Adipocyte (in vitro differentiated cells): Measurements from ENCODE around the gene FKBP5.

Experiments
- DNase-seq: peaks from one replicate; pipeline ENCODE4 v3.0.0-alpha.2; 2015; ENCODE audit warnings: low read depth
- H3K27me3 ChIP-seq: replicated peaks from 2 replicates; pipeline ENCODE4 v1.7.0; 2013; ENCODE audit warnings: mild to moderate bottlenecking, low read length, moderate library complexity; ENCODE audit not compliant: control insufficient read depth, insufficient read depth
- H3K36me3 ChIP-seq: 2 replicates; pipeline ENCODE4 v1.7.0; 2013; ENCODE audit warnings: low read length, mild to moderate bottlenecking, moderate library complexity; ENCODE audit not compliant: control insufficient read depth, insufficient read depth, severe bottlenecking
- H3K4me1 ChIP-seq: 2 replicates; pipeline ENCODE4 v1.7.0; 2013; ENCODE audit warnings: mild to moderate bottlenecking, low read length, moderate library complexity; ENCODE audit not compliant: control insufficient read depth, insufficient read depth
- H3K4me3 ChIP-seq: 2 replicates; pipeline ENCODE4 v1.7.0; 2013; ENCODE audit warnings: mild to moderate bottlenecking, low read length, moderate library complexity
- H3K9ac ChIP-seq: 2 replicates; pipeline ENCODE4 v1.7.0; 2013; ENCODE audit warnings: mild to moderate bottlenecking, low read length, moderate library complexity
- H3K9me3 ChIP-seq: 2 replicates; pipeline ENCODE4 v1.7.0; 2013; ENCODE audit warnings: mild to moderate bottlenecking, low read length, moderate library complexity; ENCODE audit not compliant: control insufficient read depth

Gene FKBP5

GRCh38 chr6:35719830-35720733, 31.4 kb upstream of the FKBP5 start:
- Histone ChIP-seq H3K9me3 (no peaks in the 10 kb centered on the region), H3K4me1 (peaks cover 40% of the 10 kb centered on the region), H3K36me3 (no peaks in the 10 kb centered on the region), H3K4me3 (peak overlapping the region; percentile 42), H3K27me3 (peaks cover 13% of the 10 kb centered on the region), H3K9ac (peak overlapping the region; percentile 2)
- DNase-seq, result peak; percentile 47

DNA sequence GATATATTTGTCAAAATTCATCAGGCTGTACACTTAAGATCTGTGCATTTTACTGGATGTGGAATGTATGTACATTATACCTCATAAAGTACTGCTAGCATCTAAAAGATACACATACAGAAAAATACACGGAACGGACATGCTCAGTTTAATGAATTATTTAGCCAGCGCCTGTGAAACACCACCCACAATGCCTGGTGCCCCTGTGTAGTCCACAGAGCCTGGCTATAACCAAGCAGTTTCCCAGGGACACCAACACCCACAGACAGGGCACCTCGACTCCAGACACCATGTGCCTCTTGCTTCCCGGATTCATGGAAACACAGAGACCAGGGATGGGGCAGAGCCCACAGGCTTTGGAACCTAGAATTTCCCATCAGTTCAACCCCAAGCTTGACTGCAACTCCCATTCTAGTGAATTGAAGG, 30.7 kb upstream of the FKBP5 start:
- Histone ChIP-seq H3K36me3 (no peaks in the 10 kb centered on the region), H3K4me1 (peaks cover 33% of the 10 kb centered on the region), H3K9ac (peak overlapping the region; percentile 2), H3K27me3 (peaks cover 13% of the 10 kb centered on the region), H3K4me3 (peak overlapping the region; percentile 42), H3K9me3 (no peaks in the 10 kb centered on the region)
- DNase-seq, result peak; percentile 31

- no peak overlapping the region for H3K4me3 ChIP-seq
- H3K27me3 ChIP-seq, result peaks cover 13% of the 10 kb centered on the region
- H3K4me1 ChIP-seq, result peaks cover 29% of the 10 kb centered on the region
- no peaks in the 10 kb centered on the region for H3K36me3 ChIP-seq
- peak; percentile 52 for DNase-seq
- no peaks in the 10 kb centered on the region for H3K9me3 ChIP-seq
- H3K9ac ChIP-seq, result no peak overlapping the region
Measured at GRCh38 chr6:35718911-35719381, 30.2 kb upstream of the FKBP5 start.

GRCh38 chr6:35718375-35718736, 29.6 kb upstream of the FKBP5 start:
- Histone ChIP-seq H3K9ac (no peak overlapping the region), H3K4me3 (no peak overlapping the region), H3K36me3 (no peaks in the 10 kb centered on the region), H3K4me1 (peaks cover 23% of the 10 kb centered on the region), H3K9me3 (no peaks in the 10 kb centered on the region), H3K27me3 (peaks cover 13% of the 10 kb centered on the region)
- no peak for DNase-seq

- Histone ChIP-seq H3K4me3 (no peak overlapping the region), H3K36me3 (no peaks in the 10 kb centered on the region), H3K9ac (no peak overlapping the region), H3K27me3 (peaks cover 13% of the 10 kb centered on the region), H3K4me1 (peaks cover 22% of the 10 kb centered on the region), H3K9me3 (no peaks in the 10 kb centered on the region)
- no peak for DNase-seq
Measured at GRCh38 chr6:35717449-35718374, 29.0 kb upstream of the FKBP5 start.

GRCh38 chr6:35716798-35717197, 28.1 kb upstream of the FKBP5 start:
- H3K9ac ChIP-seq, result no peak overlapping the region
- DNase-seq, result no peak
- no peak overlapping the region for H3K4me3 ChIP-seq
- no peaks in the 10 kb centered on the region for H3K9me3 ChIP-seq
- H3K27me3 ChIP-seq, result peaks cover 13% of the 10 kb centered on the region
- peaks cover 13% of the 10 kb centered on the region for H3K4me1 ChIP-seq
- H3K36me3 ChIP-seq, result no peaks in the 10 kb centered on the region

DNA sequence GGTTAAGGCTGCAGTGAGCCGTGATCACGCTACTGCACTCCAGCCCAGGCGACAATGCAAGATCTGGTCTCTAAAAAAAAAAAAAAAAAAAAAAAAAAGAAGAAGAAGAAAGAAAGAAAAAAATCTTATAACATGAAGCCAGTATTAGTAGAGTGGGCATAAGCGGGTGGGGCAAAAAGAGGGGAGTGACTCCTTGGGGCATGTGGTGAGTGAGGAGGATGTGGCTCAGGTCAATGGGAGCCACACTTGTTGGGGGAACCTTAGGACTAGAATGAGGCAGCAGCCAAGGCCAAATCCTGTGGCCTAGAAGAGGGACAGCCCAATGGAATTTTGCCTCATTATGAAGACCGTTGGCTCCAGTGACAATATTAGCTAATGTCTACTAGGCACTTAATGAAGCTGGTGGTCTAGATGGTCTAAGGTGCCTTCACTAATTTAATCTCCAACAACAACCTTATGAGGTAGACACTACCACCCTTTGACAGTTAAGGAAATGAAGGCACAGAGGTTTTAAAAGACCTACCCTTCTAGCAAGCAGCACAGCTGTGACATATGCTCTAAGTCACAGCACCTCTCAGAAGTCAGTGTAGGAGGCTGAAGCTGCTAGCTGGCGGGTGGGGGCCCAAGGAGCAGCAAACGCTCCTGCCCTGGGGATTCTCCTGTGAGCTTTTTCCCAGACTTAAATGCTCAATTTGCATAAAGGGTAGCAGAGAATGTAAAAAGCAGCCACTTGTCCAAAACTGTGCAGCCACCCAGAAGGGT, 24.5 kb upstream of the FKBP5 start:
- no peak for DNase-seq
- Histone ChIP-seq H3K9me3 (peaks cover 3% of the 10 kb centered on the region), H3K9ac (no peak overlapping the region), H3K36me3 (no peaks in the 10 kb centered on the region), H3K27me3 (peaks cover 13% of the 10 kb centered on the region), H3K4me1 (no peaks in the 10 kb centered on the region), H3K4me3 (no peak overlapping the region)

DNA sequence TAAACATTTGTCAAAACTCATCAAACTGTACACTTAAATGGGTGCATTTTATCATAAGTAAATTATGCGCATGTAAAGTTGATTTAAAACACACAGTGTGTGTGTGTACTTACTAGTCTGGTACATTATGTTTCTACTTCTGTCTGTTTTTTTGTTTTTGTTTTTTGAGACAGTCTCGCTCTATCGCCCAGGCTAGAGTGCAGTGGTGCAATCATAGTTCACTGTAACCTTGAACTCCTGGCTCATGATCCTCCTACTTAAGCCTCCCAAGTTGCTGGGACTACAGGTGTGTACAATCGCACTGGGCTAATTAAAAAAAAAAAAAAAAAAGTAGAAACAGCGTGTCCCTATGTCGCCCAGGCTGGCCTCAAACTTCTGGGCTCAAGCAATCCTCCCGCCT, 23.0 kb upstream of the FKBP5 start:
- H3K4me3 ChIP-seq, result no peak overlapping the region
- no peak for DNase-seq
- peaks cover 3% of the 10 kb centered on the region for H3K9me3 ChIP-seq
- no peak overlapping the region for H3K9ac ChIP-seq
- H3K36me3 ChIP-seq, result no peaks in the 10 kb centered on the region
- H3K4me1 ChIP-seq, result no peaks in the 10 kb centered on the region
- H3K27me3 ChIP-seq, result peaks cover 10% of the 10 kb centered on the region

GRCh38 chr6:35710241-35710847, 21.6 kb upstream of the FKBP5 start:
- Histone ChIP-seq H3K9ac (no peak overlapping the region), H3K4me3 (no peak overlapping the region), H3K27me3 (no peaks in the 10 kb centered on the region), H3K36me3 (no peaks in the 10 kb centered on the region), H3K4me1 (no peaks in the 10 kb centered on the region), H3K9me3 (peaks cover 3% of the 10 kb centered on the region)
- no peak for DNase-seq

DNA sequence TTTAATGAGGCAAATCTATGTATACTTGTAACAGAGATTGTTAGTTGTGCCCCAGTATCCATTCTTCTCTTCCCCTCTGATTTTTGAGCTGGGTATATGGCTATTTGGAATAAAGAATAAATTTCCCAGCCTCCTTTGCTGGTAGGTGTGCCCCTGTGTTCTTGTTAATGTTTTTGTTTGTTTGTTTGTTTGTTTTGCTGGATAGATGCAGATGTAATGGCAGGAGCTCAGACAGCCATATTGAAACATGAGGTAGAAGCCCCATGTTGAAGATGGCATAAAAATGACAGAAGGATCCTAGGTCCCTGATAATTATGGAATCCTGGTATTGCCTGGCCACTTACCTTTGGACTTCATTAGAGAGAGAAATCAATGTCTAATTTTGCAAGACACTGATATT, 19.9 kb upstream of the FKBP5 start:
- Histone ChIP-seq H3K36me3 (no peaks in the 10 kb centered on the region), H3K27me3 (no peaks in the 10 kb centered on the region), H3K9me3 (peaks cover 6% of the 10 kb centered on the region), H3K9ac (no peak overlapping the region), H3K4me3 (no peak overlapping the region), H3K4me1 (no peaks in the 10 kb centered on the region)
- no peak for DNase-seq
